Measurements from ENCODE around the gene HAPLN2. TPM values are rescaled to one million over a fixed set of nuclear protein-coding genes. Genes with fewer than 3 reads are reported as not detected.
"Not testable (repeated sequence)": the region's sequence is repeated elsewhere in the genome, so short reads cannot be mapped to it uniquely, and the experiment has no call there.

HAPLN2 gene
- total RNA-seq, 2 donors from 2014 or later, result 0.35 TPM; not detected in 1

- no peak overlapping the region for H3K27ac Mint-ChIP-seq
- H3K4me1 Mint-ChIP-seq, result peaks cover 27% of the 10 kb centered on the region
- no peak for DNase-seq
- H3K9me3 ChIP-seq (ENCODE audit: control insufficient read depth, low read length, poor library complexity, severe bottlenecking), result no peaks in the 10 kb centered on the region
- no peaks in the 10 kb centered on the region for H3K27me3 Mint-ChIP-seq
- ATAC-seq, result no peak
- H3K4me3 Mint-ChIP-seq, result peak overlapping the region; percentile 68
- H3K36me3 Mint-ChIP-seq (ENCODE audit: low read depth), result peaks cover 14% of the 10 kb centered on the region
These were observed 24.2 kb upstream of the HAPLN2 start for GRCh38 chr1:156595016-156595415.

GRCh38 chr1:156596426-156596825 lies 22.8 kb upstream of the HAPLN2 start:
- Mint-ChIP-seq H3K4me3 (no peak overlapping the region), H3K36me3 (ENCODE audit: low read depth) (peaks cover 16% of the 10 kb centered on the region), H3K4me1 (peaks cover 33% of the 10 kb centered on the region), H3K27ac (peak overlapping the region; percentile 19), H3K27me3 (no peaks in the 10 kb centered on the region)
- no peaks in the 10 kb centered on the region for H3K9me3 ChIP-seq (ENCODE audit: control insufficient read depth, low read length, poor library complexity, severe bottlenecking)
- no peak for DNase-seq
- ATAC-seq, result no peak

GRCh38 chr1:156598125-156598524 lies 21.1 kb upstream of the HAPLN2 start:
- Mint-ChIP-seq H3K4me3 (no peak overlapping the region), H3K27ac (peak overlapping the region; percentile 69), H3K4me1 (peaks cover 40% of the 10 kb centered on the region), H3K27me3 (no peaks in the 10 kb centered on the region), H3K36me3 (ENCODE audit: low read depth) (peaks cover 16% of the 10 kb centered on the region)
- no peak for DNase-seq
- ATAC-seq, result no peak
- H3K9me3 ChIP-seq (ENCODE audit: control insufficient read depth, low read length, poor library complexity, severe bottlenecking), result no peaks in the 10 kb centered on the region

- Mint-ChIP-seq H3K36me3 (ENCODE audit: low read depth) (peaks cover 16% of the 10 kb centered on the region), H3K27me3 (no peaks in the 10 kb centered on the region), H3K27ac (peak overlapping the region; percentile 69), H3K4me3 (no peak overlapping the region), H3K4me1 (peaks cover 40% of the 10 kb centered on the region)
- DNase-seq (no peak), ATAC-seq (no peak)
- H3K9me3 ChIP-seq (ENCODE audit: control insufficient read depth, low read length, poor library complexity, severe bottlenecking), result no peaks in the 10 kb centered on the region
These were observed 20.3 kb upstream of the HAPLN2 start for GRCh38 chr1:156598731-156599432.

- H3K4me3 Mint-ChIP-seq, result peak overlapping the region; percentile 99
- H3K4me1 Mint-ChIP-seq, result peaks cover 40% of the 10 kb centered on the region
- peak; percentile 74 for ATAC-seq
- H3K36me3 Mint-ChIP-seq (ENCODE audit: low read depth), result peaks cover 16% of the 10 kb centered on the region
- no peak for DNase-seq
- H3K27me3 Mint-ChIP-seq, result no peaks in the 10 kb centered on the region
- H3K9me3 ChIP-seq (ENCODE audit: control insufficient read depth, low read length, poor library complexity, severe bottlenecking), result no peaks in the 10 kb centered on the region
- peak overlapping the region; percentile 98 for H3K27ac Mint-ChIP-seq
These were observed 19.4 kb upstream of the HAPLN2 start for GRCh38 chr1:156599811-156600210.

- H3K4me1 Mint-ChIP-seq, result peaks cover 31% of the 10 kb centered on the region
- peaks cover 7% of the 10 kb centered on the region for H3K36me3 Mint-ChIP-seq (ENCODE audit: low read depth)
- no peaks in the 10 kb centered on the region for H3K27me3 Mint-ChIP-seq
- H3K4me3 Mint-ChIP-seq, result peak overlapping the region; percentile 99
- peak; percentile 12 for ATAC-seq
- no peaks in the 10 kb centered on the region for H3K9me3 ChIP-seq (ENCODE audit: control insufficient read depth, low read length, poor library complexity, severe bottlenecking)
- peak overlapping the region; percentile 98 for H3K27ac Mint-ChIP-seq
- no peak for DNase-seq
These were observed 18.5 kb upstream of the HAPLN2 start for GRCh38 chr1:156600733-156601121.

GRCh38 chr1:156601122-156601830 lies 17.9 kb upstream of the HAPLN2 start, which contains the start of gene GPATCH4:
Gene GPATCH4, minus strand, starts transcription at chr1:156601479.
- peak; percentile 47 to 61 (median 55) for DNase-seq
- no peaks in the 10 kb centered on the region for H3K9me3 ChIP-seq (ENCODE audit: control insufficient read depth, low read length, poor library complexity, severe bottlenecking)
- Mint-ChIP-seq H3K27me3 (no peaks in the 10 kb centered on the region), H3K4me1 (peaks cover 31% of the 10 kb centered on the region), H3K27ac (peak within 1 kb of the TSS; percentile 98), H3K36me3 (ENCODE audit: low read depth) (peaks cover 7% of the 10 kb centered on the region), H3K4me3 (peak within 1 kb of the TSS; percentile 99)
- ATAC-seq, result peak; percentile 83

GRCh38 chr1:156601892-156602291 lies 17.3 kb upstream of the HAPLN2 start:
- Mint-ChIP-seq H3K4me1 (peaks cover 31% of the 10 kb centered on the region), H3K36me3 (ENCODE audit: low read depth) (peaks cover 6% of the 10 kb centered on the region), H3K27ac (peak overlapping the region; percentile 98), H3K4me3 (peak overlapping the region; percentile 99), H3K27me3 (no peaks in the 10 kb centered on the region)
- H3K9me3 ChIP-seq (ENCODE audit: control insufficient read depth, low read length, poor library complexity, severe bottlenecking), result no peaks in the 10 kb centered on the region
- DNase-seq (no peak), ATAC-seq (peak; percentile 2)

GRCh38 chr1:156602557-156602993 lies 16.6 kb upstream of the HAPLN2 start:
- ATAC-seq (no peak), DNase-seq (no peak)
- Mint-ChIP-seq H3K4me3 (peak overlapping the region; percentile 33), H3K4me1 (peaks cover 25% of the 10 kb centered on the region), H3K36me3 (ENCODE audit: low read depth) (peaks cover 2% of the 10 kb centered on the region), H3K27ac (no peak overlapping the region), H3K27me3 (no peaks in the 10 kb centered on the region)
- no peaks in the 10 kb centered on the region for H3K9me3 ChIP-seq (ENCODE audit: control insufficient read depth, low read length, poor library complexity, severe bottlenecking)

GRCh38 chr1:156607344-156607743 lies 11.9 kb upstream of the HAPLN2 start:
- peaks cover 17% of the 10 kb centered on the region for H3K27me3 Mint-ChIP-seq
- H3K36me3 Mint-ChIP-seq (ENCODE audit: low read depth); H3K4me3 Mint-ChIP-seq; H3K27ac Mint-ChIP-seq; H3K9me3 ChIP-seq (ENCODE audit: control insufficient read depth, low read length, poor library complexity, severe bottlenecking); DNase-seq: not testable (repeated sequence)
- H3K4me1 Mint-ChIP-seq, result peaks cover 14% of the 10 kb centered on the region
- ATAC-seq, result peak; percentile 35

- H3K4me1 Mint-ChIP-seq, result peaks cover 8% of the 10 kb centered on the region
- H3K36me3 Mint-ChIP-seq (ENCODE audit: low read depth), result no peaks in the 10 kb centered on the region
- peak in 2 of 3 donors; percentile 31 to 42 for DNase-seq
- H3K9me3 ChIP-seq (ENCODE audit: control insufficient read depth, low read length, poor library complexity, severe bottlenecking), result no peaks in the 10 kb centered on the region
- no peak overlapping the region for H3K27ac Mint-ChIP-seq
- peak; percentile 94 for ATAC-seq
- H3K27me3 Mint-ChIP-seq, result peaks cover 23% of the 10 kb centered on the region
- H3K4me3 Mint-ChIP-seq, result no peak overlapping the region
These were observed 11.1 kb upstream of the HAPLN2 start for GRCh38 chr1:156608036-156608674.

GRCh38 chr1:156608981-156609380 lies 10.2 kb upstream of the HAPLN2 start:
- Mint-ChIP-seq H3K36me3 (ENCODE audit: low read depth) (no peaks in the 10 kb centered on the region), H3K27me3 (peaks cover 23% of the 10 kb centered on the region), H3K4me3 (no peak overlapping the region), H3K4me1 (peaks cover 8% of the 10 kb centered on the region), H3K27ac (no peak overlapping the region)
- no peaks in the 10 kb centered on the region for H3K9me3 ChIP-seq (ENCODE audit: control insufficient read depth, low read length, poor library complexity, severe bottlenecking)
- DNase-seq, result peak; percentile 29 to 44 (median 30)
- ATAC-seq, result peak; percentile 80

GRCh38 chr1:156610072-156610471 lies 9.1 kb upstream of the HAPLN2 start:
- H3K36me3 Mint-ChIP-seq (ENCODE audit: low read depth); ATAC-seq; H3K4me3 Mint-ChIP-seq; DNase-seq; H3K27ac Mint-ChIP-seq; H3K4me1 Mint-ChIP-seq; H3K9me3 ChIP-seq (ENCODE audit: control insufficient read depth, low read length, poor library complexity, severe bottlenecking): not testable (repeated sequence)
- peaks cover 34% of the 10 kb centered on the region for H3K27me3 Mint-ChIP-seq
